SKM-1 treated with dmso at 0.1 percent for 144 hours (cell line): ENCODE measurements around the gene CFL1.
"Not testable (repeated sequence)": the region's sequence is repeated elsewhere in the genome, so short reads cannot be mapped to it uniquely, and the experiment has no call there.

Experiments
- DNase-seq: peaks from one replicate; lab custom pipeline; 2025; ENCODE audit not compliant: unreplicated experiment; lab: John Stamatoyannopoulos, UW

The CFL1 gene

DNA sequence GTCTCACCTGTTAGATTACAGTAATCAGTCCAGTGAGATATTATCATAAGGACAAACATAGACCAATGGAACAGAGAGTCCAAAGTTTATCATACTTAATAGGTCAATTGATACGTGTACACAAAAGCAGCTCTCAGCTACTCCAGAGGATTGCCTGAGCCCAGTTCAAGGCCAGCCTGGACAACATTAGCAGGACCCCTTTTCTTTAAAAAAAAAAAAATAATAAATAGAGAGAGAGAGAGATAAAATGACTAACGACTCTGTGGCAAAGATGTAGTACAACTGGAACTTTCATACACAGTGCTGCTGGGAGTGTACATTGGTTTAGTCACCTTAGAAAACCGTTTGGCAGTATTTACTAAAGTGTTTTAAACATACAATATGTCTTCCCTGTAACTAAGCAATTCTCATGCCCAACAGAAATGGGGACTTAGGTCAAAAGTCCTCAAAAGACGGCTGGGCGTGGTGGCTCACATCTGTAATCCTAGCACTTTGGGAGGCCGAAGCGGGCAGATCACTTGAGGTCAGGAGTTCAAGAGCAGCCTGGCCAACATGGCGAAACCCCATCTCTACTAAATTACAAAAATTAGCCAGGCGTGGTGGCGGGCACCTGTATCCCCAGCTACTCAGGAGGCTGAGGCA, 13.6 kb downstream of the CFL1 start:
- DNase-seq = no peak

- no peak for DNase-seq
Measured at GRCh38 chr11:65843811-65844210, 14.2 kb downstream of the CFL1 start.

GRCh38 chr11:65842144-65842543, 15.8 kb downstream of the CFL1 start:
- no peak for DNase-seq

DNA sequence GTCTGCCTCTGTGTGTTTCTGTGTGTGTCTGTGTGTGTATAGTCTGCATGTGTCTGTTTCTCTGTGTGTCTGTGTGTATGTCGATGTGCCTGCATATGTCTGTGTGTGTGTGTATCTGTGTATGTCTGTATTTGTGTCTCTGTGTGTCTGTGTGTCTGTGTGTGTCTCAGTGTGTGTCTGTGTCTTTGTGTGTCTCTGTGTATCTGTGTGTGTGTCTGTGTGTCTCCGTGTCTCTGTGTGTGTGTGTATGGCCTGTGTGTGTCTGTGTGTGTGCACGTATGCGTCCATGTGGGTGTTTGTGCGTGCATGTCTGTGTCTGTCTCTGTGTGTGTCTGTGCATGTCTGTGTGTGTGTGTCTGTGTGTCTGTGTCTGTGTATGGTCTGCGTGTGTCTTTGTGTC, 23.8 kb downstream of the CFL1 start:
- no peak for DNase-seq

- DNase-seq = peak; percentile 93
Measured at GRCh38 chr11:65833297-65834030, 24.5 kb downstream of the CFL1 start, which contains the start of gene SNX32. Gene SNX32 (plus strand): TSS chr11:65833963. CDS start chr11:65834066, 103 bp downstream.

DNA sequence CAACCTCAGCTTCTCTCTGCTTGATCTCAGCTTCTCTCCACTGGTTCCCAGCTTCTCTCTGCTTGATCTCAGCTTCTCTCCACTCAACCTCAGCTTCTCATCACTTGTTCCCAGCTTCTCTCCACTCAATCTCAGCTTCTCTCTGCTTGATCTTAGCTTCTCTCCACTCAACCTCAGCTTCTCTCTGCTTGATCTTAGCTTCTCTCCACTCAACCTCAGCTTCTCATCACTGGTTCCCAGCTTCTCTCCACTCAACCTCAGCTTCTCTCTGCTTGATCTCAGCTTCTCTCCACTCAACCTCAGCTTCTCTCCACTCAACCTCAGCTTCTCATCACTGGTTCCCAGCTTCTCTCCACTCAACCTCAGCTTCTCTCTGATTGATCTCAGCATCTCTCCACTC, 25.7 kb downstream of the CFL1 start:
- DNase-seq = not testable (repeated sequence)

- DNase-seq = no peak
Measured at GRCh38 chr11:65829459-65829858, 28.5 kb downstream of the CFL1 start.

DNA sequence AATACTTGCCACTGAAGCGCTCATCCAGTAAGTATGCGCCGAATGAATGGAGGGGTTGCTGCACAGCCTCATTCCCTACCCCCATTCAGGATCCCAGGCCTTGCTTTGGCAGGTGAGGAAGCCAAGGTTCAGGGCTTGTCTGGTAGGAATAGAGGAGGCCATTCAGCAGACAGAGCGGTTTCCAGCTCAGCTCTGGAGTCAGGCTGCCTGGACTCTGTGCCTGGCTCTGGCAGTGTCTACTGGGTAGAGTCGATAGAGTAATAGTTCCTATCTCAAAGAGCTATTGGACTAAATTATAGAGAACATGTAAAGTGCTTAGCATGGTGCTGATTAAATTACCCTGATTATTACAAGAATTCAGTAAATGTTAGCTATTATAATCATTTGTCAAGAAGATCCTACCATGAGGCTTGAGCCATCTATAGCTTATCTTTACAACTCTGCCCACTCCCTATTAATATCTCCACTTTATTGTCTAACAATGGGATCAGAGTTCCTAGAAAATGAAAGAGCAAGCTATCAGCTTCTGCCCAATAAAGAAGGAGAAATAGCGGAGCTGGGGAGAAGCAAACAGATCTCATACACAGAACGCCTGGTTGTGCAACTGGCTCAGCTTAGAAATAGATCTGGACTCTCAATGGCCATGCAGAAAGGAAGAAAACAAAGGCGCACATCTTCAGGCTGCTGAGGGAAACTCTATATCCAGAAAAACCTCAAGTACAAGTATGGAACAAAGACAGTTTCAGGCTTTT, 30.8 kb downstream of the CFL1 start:
- no peak for DNase-seq

GRCh38 chr11:65822776-65823528, 35.0 kb downstream of the CFL1 start:
- no peak for DNase-seq

DNA sequence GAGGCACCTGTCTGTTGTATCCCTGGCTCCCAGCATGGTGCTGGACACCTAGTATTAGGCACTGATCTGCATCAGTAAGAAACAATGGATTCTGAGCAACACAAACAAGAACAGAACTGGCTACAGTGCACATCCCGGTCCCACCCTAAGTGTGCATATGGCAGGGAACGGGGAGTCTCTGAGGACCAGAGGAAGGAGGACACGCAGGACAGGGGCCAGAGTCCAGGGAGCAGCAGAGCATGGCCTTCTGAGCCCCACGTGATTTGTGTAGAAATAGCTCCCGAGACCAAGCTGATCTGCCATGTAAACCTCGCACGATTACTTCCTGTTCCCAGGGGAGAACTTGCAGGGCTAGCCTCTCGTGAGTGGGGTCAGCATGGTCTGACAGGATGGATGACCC, 36.9 kb downstream of the CFL1 start:
- no peak for DNase-seq

DNA sequence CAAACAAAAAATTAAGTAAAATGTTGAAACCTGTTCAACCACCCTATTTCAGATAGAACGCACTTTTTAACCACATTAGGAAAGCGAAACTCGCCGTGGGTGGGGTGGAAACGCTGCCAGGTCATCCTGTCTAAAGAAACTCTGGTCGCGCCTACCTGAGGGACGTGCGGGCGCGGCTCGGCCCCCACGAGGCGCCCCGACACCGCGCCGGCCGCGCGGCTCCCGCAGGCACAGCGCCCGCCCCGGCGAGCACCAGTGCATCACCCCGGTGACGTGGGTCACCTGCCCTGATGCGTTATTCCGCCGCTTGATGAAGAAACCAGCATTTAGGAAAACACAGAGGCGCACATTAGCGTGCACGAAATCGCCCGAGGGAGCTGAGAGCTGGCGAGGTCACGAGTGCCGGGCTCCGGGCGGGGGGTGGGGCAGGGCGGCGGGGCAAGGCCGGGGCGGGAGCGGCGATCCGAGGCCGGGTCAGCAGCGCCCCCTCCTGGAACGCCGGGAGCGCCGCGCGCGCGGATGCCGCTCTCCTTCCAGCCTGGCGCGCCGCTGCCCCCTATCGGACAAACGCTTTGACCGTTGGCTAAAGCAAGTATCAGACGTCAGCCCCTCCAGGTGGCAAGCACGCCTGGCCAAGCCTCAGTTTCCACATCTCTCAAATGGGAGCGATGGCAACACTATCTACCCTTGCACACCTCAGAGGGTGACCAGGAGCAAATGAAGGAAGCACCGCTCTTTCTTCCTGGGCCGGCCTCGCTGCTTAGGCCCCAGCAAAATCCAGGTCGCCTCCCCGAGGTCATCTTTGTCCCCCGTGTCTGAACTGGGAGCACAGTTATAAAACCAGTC, 39.9 kb downstream of the CFL1 start:
- DNase-seq = peak; percentile 86

DNA sequence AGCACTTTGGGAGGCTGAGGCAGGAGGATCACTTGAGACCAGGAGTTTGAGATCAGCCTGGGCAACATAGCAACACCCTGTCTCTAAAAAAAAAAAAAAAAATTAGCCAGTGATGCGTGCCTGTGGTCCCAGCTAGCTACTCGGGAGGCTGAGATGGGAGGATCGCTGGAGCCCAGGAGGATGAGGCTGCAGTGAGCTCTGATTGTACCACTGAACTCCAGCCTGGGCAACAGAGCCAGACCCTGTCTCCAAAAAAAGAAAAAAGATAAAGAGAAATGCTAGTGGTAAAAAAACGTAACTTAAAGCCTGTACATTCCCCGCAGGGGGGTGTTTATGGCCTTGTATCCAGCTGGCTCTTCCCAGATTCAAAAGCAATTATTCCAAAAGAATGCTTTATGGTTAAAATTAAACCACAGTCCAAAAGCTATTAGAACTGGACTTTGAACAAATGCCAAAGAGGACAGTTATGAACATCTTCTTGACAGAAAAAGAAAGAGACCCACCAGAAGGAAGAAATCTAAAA, 40.6 kb downstream of the CFL1 start:
- DNase-seq = no peak

DNA sequence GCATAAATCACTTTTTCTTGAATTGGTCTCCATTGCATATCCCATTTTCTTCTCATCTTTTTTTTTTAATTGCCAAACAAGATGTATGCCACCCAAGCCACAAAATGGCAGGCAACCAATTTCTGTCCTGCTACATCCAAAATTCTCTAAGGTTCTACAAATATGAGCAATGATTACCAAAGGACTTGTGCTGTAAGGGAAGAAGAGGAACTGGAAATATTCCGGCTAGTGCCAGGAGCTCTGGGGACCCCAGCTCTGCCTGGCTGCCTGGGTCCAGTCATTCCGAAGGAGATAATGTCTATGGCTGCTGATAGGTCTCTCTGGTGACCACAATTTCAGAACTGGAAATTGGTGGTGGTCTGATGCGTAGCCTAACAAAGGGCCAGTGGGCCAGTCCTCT, 41.3 kb downstream of the CFL1 start:
- no peak for DNase-seq

GRCh38 chr11:65814986-65815565, 42.9 kb downstream of the CFL1 start:
- no peak for DNase-seq

DNA sequence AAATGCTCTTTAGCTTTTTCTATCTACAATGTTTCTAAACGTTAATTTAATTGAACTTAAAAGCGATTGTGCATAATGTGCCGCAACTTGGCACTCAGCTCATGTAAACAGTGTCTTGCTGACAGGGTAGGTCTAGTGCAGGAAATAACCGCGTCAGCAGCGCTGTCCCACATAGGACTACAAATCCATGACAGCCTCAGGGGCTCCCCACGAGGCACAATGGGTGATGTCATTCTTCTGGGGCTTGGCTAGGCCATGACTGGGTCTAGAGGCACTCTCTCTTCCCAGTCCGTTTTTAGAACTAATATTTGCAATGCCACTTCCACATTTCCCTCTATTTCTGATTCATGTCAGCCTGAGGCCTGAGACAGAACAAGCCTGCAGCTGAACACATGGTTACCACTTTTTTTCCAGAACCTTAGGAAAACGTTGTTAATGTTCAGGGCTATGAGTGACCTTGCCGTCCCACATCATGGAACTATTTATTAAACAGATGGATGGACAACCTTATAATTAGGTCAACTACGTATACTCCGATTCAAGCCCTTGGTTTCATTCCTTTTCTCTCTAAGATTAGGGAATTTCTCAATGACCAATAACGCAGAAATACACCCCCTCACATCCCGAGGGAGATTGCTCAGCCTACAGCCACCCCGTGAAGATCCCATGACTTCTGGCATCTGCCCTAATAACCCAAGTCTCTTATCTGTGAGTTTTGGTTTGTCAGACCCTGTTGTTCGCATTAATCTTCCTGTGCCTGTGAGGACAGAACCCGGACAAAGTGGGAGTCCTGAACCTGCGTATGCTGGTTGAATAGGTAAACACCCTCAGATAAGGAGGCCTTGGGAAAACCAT, 43.6 kb downstream of the CFL1 start:
- peak; percentile 14 for DNase-seq

DNA sequence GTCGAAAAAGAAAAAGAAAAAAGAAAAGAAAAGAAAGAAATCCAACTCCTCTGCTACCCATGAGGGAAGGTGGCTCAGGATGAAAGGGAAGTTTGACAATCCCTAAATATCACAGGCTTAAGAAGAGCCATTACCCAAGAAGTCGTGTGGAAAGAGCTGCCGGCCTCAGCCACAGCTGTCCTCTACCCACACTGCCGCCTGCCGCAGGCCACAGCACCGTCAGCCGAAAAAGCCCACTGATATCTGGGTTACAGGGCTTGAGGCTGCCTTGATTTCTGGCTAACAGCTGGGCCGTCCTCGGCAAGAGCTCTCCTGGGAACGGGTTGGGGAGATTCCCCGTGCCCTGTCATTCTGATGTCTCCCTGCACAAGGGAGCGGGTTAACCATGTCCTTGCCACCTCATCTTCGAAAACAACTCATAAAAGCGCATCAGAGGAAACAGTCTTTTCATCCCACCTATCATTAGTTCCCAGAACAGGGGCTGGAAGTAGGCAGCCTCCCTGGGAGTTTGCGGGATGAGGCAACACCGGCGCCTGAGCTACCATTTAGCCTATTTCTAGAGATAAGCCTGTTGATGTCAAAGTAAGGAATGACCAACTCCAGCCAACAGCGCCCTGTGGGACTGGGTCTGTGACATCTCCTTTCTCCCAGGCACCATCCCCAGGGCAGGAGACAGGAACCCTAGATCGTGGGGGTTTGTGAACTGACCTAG, 46.1 kb downstream of the CFL1 start:
- DNase-seq = peak; percentile 29

- no peak for DNase-seq
Measured at GRCh38 chr11:65810046-65810868, 47.7 kb downstream of the CFL1 start.
